Stimulated activated CD8-positive, alpha-beta memory T cell treated with anti-CD3 and anti-CD28 coated beads, Interleukin-15, amount 100 ng/mL, for 1 hour (primary cell): ENCODE data around the gene ANKRD53.

Experiments used
- DNase-seq: peaks from one replicate; pipeline ENCODE4 v3.0.0-alpha.2; 2020; ENCODE audit warnings: low read depth

Gene ANKRD53, protein sequence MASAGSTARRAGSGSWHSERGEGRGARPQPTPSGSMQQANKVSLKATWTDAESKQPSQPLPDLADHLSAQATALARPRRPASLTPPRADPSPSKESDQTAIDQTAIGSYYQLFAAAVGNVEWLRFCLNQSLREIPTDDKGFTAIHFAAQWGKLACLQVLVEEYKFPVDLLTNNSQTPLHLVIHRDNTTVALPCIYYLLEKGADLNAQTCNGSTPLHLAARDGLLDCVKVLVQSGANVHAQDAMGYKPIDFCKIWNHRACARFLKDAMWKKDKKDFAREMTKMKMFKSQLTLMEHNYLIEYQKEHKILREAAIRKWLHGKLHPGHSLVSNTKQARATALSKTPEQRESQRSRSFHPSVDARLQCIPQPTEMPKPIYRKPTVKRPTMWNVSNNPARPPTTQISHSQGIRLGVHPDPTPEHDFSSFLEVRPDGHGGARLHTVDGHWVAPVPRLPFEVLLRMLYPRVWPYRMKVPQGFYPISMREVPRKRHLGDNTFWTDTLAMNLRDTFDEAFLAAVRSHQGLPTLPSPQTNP

GRCh38 chr2:70978341-70979179 lies at the start of gene ANKRD53:
Gene ANKRD53, plus strand, starts transcription at chr2:70978630. Its CDS starts 16 bp downstream, at chr2:70978646.
- DNase-seq: no peak

GRCh38 chr2:70930371-70931329 lies 47.8 kb upstream of the ANKRD53 start:
- no peak for DNase-seq

- DNase-seq: no peak
Observed at GRCh38 chr2:70931376-70932000, 46.9 kb upstream of the ANKRD53 start.

DNA sequence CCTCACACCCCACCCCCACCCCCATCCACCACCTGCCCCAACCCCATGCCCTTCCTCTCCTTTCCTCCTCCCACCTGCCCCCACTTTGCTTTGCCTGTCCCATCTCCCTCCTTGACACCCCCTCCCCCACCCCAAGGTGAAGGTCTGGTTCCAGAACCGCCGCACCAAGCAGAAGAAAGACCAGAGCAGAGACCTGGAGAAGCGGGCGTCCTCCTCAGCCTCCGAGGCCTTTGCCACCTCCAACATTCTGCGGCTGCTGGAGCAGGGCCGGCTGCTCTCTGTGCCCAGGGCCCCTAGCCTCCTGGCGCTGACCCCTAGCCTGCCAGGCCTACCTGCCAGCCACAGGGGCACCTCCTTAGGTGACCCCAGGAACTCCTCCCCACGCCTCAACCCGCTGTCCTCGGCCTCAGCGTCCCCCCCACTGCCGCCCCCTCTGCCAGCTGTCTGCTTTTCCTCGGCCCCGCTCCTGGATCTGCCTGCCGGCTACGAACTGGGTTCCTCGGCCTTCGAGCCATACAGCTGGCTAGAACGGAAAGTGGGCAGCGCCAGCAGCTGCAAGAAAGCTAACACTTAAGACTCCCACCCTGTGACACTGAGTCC lies 45.7 kb upstream of the ANKRD53 start:
- DNase-seq: no peak

DNA sequence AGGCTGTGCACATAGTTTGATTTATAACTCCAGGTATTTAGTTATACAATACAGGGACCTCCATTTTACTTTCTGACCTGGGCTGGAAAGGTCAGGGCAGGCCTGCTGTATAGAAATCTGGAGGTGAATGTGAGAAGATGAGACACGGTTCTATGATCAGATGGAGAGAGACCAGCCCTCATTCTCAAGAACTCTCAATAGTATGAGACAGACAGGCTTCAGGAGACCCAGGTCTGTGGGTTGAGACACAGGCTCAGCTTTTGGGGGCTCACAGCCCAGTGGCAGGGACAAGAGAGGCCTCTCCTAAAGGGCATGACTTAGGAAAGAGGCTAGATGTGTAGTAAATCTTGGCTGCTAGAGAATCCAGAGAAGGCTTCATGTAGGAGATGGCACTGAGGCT lies 43.4 kb upstream of the ANKRD53 start:
- no peak for DNase-seq

DNA sequence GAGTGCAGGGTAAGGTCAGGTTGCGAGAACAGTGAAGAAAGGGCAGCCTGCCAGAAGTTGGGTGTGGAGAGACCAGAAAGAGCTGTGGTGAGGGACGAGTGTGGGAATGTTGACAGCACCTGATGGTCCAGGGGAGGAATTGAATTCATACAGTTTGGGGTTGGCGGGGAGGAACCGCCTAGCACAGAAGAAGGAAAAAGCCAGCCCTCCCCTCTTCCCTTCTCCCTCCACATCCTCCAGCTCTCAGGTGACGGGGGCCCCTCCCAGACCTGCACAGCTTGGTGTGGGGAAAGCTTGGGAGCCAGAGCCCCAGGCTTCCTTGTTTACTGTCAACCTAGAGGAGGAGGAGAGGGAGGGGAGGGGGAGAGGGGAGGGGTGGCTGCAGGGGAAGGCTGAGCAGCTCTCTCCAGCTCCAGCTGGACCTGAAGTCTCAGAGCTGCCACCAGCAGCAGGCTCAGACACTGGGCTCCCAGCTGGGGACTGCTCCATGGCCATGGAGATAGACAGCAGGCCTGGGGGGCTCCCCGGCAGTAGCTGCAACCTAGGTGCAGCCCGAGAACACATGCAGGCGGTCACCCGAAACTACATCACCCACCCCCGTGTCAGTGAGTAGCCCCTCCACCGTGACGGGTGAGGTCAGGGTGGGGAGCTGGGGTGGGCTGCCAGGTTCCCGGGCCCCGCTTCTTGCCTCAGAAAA lies 42.8 kb upstream of the ANKRD53 start, which contains the start of gene ATP6V1B1:
Gene ATP6V1B1 (plus strand): TSS at position 433 of the 697 bp plus-strand sequence. CDS start 55 bp downstream, at position 488.
- DNase-seq: no peak

- no peak for DNase-seq
Observed at GRCh38 chr2:70936165-70936978, 42.1 kb upstream of the ANKRD53 start.

- no peak for DNase-seq
Observed at GRCh38 chr2:70936979-70937811, 41.2 kb upstream of the ANKRD53 start.

GRCh38 chr2:70937866-70938585 lies 40.4 kb upstream of the ANKRD53 start:
- no peak for DNase-seq

GRCh38 chr2:70938586-70938950 lies 39.9 kb upstream of the ANKRD53 start:
- DNase-seq: no peak

GRCh38 chr2:70939001-70939838 lies 39.2 kb upstream of the ANKRD53 start:
- DNase-seq: no peak

DNA sequence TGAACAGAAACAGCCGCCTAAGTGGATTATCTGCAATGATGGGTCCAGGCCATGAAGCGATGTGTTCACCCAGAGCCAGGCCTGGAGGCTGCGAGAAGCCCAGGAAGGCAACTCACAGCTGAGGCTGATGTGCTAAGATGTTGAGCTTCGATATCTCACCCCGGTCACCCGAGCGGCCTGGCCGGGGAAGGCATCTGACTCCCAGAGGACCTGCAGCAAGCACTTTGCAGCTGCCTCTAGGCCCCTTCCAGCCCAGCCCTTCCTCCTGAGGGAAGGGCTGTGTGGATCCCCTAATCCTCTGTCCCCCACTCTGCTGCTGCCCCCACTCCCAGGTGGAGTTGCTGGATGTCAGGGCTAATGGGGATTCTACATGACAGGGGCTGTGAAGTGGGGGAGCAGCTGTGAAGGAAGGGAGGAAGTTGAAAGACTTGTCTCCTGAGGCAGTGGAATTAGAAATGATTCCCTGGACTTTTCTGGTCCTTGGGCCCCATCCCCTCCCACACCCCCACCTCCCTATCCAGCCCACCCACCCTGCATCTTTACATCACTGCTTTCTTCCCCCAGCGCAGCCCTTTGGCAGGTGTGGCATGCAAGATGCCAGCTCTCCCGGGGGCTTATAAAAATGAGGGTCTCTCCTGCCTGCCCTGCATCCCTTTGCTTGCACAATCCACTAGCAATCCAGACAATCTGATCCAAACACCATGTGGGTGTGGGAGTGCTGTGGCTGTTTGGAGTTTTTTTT lies 38.4 kb upstream of the ANKRD53 start:
- no peak for DNase-seq

GRCh38 chr2:70941186-70941585 lies 37.2 kb upstream of the ANKRD53 start:
- DNase-seq: no peak

DNA sequence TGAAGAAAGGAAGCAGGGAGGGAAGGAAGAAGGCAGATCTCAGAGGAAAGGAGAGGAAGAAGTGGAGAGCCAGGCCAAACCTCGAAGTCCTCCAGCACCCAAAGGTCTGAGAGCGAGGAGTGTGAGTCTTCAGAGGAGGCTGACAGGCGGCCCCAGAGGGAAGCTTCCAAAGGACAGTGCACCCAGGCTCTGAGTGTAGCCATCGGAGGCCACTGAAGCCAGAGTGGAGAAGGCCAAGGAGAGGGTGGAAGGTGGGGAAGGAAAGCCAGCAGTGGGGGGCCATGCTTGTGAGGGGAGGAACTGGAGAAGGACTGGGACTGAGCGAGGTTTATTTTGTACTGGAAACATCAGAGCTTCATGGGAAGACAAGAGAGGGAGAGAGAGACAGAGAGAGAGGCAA lies 36.7 kb upstream of the ANKRD53 start:
- DNase-seq: no peak

GRCh38 chr2:70942396-70943204 lies 35.8 kb upstream of the ANKRD53 start:
- DNase-seq: no peak
